GM12875 (cell line): ENCODE measurements around the gene PTEN.

Experiments
- H3K4me3 ChIP-seq: one replicate; pipeline ENCODE4 v1.5.1; 2011; ENCODE audit warnings: low read depth, low read length, control low read depth
- TF ChIP-seq, protein P1 (sequence below): IDR thresholded peaks from 2 replicates; pipeline ENCODE4 v1.5.1; 2011; ENCODE audit warnings: low read depth, mild to moderate bottlenecking, control low read depth, inconsistent platforms, low read length, moderate library complexity, borderline replicate concordance; ENCODE audit not compliant: insufficient read depth

The PTEN gene

DNA sequence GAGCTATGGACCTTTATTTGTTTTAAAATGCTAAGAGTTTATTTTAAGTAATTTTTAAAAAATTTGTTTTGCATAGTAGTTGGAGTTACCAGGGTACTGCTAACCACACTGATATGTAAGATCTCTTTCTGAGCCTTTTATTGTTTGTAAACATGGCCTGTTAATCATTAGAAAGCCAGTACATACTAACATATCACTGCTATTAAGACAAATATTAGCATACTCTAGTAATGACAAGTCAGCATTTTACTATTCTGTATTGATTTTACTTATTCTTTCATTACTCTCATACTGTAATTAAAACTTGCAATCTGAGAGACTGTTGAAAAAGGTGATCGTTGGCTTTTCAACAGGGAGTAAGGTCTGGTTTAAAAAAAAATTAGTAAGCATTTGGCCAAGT, 66.7 kb downstream of the PTEN start:
- TF ChIP-seq, protein P1, sequence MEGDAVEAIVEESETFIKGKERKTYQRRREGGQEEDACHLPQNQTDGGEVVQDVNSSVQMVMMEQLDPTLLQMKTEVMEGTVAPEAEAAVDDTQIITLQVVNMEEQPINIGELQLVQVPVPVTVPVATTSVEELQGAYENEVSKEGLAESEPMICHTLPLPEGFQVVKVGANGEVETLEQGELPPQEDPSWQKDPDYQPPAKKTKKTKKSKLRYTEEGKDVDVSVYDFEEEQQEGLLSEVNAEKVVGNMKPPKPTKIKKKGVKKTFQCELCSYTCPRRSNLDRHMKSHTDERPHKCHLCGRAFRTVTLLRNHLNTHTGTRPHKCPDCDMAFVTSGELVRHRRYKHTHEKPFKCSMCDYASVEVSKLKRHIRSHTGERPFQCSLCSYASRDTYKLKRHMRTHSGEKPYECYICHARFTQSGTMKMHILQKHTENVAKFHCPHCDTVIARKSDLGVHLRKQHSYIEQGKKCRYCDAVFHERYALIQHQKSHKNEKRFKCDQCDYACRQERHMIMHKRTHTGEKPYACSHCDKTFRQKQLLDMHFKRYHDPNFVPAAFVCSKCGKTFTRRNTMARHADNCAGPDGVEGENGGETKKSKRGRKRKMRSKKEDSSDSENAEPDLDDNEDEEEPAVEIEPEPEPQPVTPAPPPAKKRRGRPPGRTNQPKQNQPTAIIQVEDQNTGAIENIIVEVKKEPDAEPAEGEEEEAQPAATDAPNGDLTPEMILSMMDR = no peak
- H3K4me3 ChIP-seq = no peak overlapping the region

DNA sequence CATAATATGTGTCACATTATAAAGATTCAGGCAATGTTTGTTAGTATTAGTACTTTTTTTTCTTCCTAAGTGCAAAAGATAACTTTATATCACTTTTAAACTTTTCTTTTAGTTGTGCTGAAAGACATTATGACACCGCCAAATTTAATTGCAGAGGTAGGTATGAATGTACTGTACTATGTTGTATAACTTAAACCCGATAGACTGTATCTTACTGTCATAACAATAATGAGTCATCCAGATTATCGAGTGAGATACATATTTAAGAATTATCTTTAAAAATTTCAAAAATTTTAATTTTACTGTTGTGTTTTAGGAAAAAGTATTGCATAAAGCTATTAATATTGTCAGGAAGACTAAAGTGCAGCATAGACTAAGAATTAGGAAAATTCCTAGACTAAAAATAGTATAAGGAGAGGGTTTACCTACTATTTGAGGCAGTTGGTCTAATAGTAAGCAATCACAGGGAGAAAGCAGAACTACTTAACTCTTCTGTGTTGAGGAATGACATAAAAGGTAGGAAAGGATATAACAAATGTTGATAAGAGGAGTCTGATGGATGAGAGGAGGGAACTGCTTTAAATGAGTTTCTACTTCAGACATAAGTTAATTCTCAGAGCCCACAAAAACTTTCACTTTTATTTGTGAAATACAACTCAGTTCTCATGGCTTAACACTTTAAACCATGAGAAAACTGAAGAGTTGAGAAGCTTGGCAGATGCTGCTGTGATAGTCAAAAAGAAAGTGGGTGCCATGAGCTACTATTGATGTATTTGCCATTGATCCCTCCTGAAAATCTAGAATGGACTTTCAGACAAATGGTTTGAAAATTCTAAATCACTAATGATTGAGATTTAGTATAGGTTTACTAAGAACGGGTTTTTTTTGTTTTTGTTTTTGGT, 67.8 kb downstream of the PTEN start:
- no peak overlapping the region for H3K4me3 ChIP-seq
- TF ChIP-seq, protein P1 = no peak

DNA sequence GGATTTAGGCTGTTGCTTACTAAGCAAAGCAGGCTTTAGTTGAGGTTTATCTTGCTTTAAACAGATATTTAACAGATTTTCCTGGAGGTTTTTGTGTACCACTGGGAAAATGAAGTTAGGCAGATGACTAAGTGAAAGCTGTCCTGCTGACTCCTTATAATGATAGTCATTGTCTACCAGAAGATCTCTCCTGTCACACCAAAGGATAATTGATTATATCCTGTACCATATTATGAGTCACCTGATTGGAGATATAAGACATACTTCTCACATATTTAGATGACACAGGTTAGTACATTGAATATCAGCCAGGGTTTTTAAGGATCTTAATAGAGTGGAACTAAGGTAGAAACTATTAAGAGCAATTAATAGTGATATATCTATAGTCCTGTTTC, 68.4 kb downstream of the PTEN start:
- no peak overlapping the region for H3K4me3 ChIP-seq
- TF ChIP-seq, protein P1 = no peak

DNA sequence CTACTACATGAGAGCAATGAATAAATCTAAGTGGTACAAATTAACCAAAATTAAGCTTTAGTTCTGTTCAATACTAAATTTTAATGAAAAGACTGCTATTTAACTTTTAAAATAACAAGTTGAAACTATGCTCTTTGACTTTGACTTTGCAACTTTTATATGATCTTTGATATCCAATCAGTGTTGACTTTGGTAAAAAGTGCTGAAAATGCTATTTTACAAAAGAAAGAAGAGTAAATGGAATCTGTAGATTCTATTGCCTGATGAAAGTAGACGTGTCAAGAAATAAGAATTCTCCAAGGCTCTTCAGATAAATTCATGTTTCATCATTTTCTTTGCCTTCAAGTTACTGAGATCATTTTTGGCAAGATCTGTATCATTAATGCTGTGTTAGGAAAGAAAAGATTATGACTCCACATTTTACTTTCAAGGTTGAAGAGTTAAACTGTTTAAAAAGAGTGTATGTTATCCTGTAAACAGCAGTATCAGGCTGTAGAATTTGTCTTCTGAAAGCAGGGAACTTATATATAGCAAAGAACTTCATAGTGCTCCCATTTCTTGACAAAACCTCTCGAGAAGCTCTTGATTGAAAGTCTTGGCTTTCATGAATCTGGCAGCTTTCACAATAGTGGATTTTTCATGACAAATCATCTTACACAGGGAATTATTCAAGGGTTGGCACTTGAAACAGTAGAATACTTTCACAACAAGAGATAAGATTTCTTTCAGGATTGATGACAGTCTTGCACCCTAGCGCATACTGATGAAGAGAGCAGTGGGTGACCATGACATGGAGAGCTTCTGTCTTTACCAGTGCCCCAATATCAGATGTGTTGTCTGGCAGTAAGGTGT, 72.1 kb downstream of the PTEN start:
- TF ChIP-seq, protein P1 = no peak
- no peak overlapping the region for H3K4me3 ChIP-seq

DNA sequence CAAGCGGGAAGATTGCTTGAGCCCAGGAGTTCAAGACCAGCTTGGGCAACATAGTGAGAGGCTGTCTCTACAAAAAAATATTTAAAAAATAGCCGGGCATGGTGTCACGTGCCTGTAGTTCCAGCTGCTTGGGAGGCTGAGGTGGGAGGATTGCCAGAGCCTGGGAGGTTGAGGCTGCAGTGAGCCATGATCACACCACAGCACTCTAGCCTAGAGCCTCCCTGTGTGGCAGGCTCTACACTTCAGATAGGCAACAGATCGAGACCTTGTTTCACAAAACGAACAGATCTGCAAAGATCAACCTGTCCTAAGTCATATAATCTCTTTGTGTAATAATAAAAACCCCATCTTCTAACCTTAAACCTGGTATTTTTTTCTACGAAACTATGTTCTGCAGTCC, 76.8 kb downstream of the PTEN start:
- H3K4me3 ChIP-seq = no peak overlapping the region
- TF ChIP-seq, protein P1 = no peak

DNA sequence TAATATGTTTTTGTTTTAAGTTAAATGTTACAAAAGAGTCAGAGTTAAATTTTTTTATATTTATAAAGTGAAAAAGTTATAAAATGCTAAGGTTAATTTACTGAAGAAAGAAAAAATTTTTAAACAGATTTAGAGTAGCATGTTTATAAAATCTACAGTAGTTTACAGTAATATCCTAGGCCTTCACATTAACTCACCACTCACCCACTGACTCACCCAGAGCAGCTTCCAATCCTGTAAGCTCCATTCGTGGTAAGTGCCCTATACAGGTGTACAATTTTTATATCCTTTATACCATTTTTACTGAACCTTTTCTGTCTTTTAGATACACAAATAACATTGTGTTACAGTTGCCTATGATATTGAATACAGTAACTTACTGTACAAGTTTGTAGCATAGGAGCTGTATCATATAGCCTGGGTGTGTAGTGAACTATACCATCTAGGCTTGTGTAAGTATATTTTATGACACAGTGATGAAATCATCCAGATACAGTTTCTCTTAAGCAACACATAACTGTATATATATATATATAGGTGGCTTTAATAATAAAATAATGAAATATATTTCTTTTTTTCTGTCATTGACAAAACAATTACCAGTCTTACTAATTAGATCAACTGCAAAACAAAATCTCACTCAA, 79.6 kb downstream of the PTEN start:
- TF ChIP-seq, protein P1 = no peak

More for the DNA sequence above, 79.6 kb downstream of the PTEN start:
- no peak overlapping the region for H3K4me3 ChIP-seq
